Loucy (cell line): Measurements from ENCODE around the gene DLGAP1.

Experiments
- H2AFZ ChIP-seq: fragments of 200-600 bp; sonication (generic); 2 replicates; pipeline ENCODE4 v1.6.0; 2016; ENCODE audit warnings: antibody characterized with exemption, mild to moderate bottlenecking, low read length, moderate library complexity
- H3F3A ChIP-seq: fragments of 200-600 bp; 2 replicates; pipeline ENCODE4 v1.6.0; 2016; ENCODE audit warnings: antibody characterized with exemption, low read depth, mild to moderate bottlenecking
- H3K27me3 ChIP-seq: fragments of 200-600 bp; sonication (generic); 2 replicates; pipeline ENCODE4 v1.6.1; 2014; ENCODE audit warnings: low read length, mild to moderate bottlenecking; ENCODE audit not compliant: insufficient read depth, poor library complexity, severe bottlenecking
- H3K36me3 ChIP-seq: fragments of 200-600 bp; sonication (generic); 2 replicates; pipeline ENCODE4 v1.6.1; 2016; ENCODE audit warnings: low read length; ENCODE audit not compliant: insufficient read depth
- H3K4me1 ChIP-seq: fragments of 200-600 bp; sonication (generic); 2 replicates; pipeline ENCODE4 v1.5.1; 2014; ENCODE audit warnings: low read length, mild to moderate bottlenecking; ENCODE audit not compliant: insufficient read depth, poor library complexity, severe bottlenecking
- H3K4me2 ChIP-seq: fragments of 200-600 bp; sonication (generic); 2 replicates; pipeline ENCODE4 v1.6.0; 2014; ENCODE audit warnings: antibody characterized with exemption, low read length, low read depth, mild to moderate bottlenecking; ENCODE audit not compliant: poor library complexity, severe bottlenecking
- H3K4me3 ChIP-seq: fragments of 200-600 bp; sonication (generic); 2 replicates; pipeline ENCODE4 v1.5.1; 2014; ENCODE audit warnings: low read length, mild to moderate bottlenecking, mixed read lengths; ENCODE audit not compliant: poor library complexity, severe bottlenecking
- H3K79me2 ChIP-seq: fragments of 200-600 bp; sonication (generic); 2 replicates; pipeline ENCODE4 v1.6.1; 2014; ENCODE audit warnings: low read length; ENCODE audit not compliant: insufficient read depth
- H3K9ac ChIP-seq: fragments of 200-600 bp; sonication (generic); 2 replicates; pipeline ENCODE4 v1.6.0; 2014; ENCODE audit warnings: mild to moderate bottlenecking, low read depth, low read length, moderate library complexity; ENCODE audit not compliant: poor library complexity, severe bottlenecking
- H3K9me2 ChIP-seq: fragments of 200-600 bp; sonication (generic); replicated peaks from 2 replicates; pipeline ENCODE4 v1.6.1; 2016; ENCODE audit warnings: low read depth, low read length, mixed read lengths
- H3K9me3 ChIP-seq: fragments of 200-600 bp; sonication (generic); 2 replicates; pipeline ENCODE4 v1.6.1; 2014; ENCODE audit warnings: mild to moderate bottlenecking, antibody characterized with exemption, low read length, low read depth; ENCODE audit not compliant: insufficient read depth
- H4K20me1 ChIP-seq: fragments of 200-600 bp; sonication (generic); 2 replicates; pipeline ENCODE4 v1.6.0; 2014; ENCODE audit warnings: antibody characterized with exemption, low read length, mild to moderate bottlenecking; ENCODE audit not compliant: insufficient read depth, poor library complexity, severe bottlenecking
- CTCF ChIP-seq: fragments of 200-600 bp; sonication (generic); conservative IDR thresholded peaks from 2 replicates; pipeline ENCODE4 v1.5.1; 2014; ENCODE audit warnings: mild to moderate bottlenecking, antibody characterized with exemption, low read length
- EZH2phosphoT487 ChIP-seq: fragments of 200-600 bp; IDR thresholded peaks from 2 replicates; pipeline ENCODE4 v1.6.1; 2018; ENCODE audit warnings: antibody characterized with exemption, mild to moderate bottlenecking, moderate library complexity, borderline replicate concordance

DLGAP1 gene

GRCh38 chr18:3864669-3865298 lies 590.3 kb downstream of the DLGAP1 start:
- H3K27me3 ChIP-seq, result no peaks in the 10 kb centered on the region
- no peak for TF ChIP-seq CTCF
- no peak for TF ChIP-seq EZH2phosphoT487
- H3K4me2 ChIP-seq, result no peak overlapping the region
- no peak overlapping the region for H3K9ac ChIP-seq
- no peaks in the 10 kb centered on the region for H3K4me1 ChIP-seq
- no peaks in the 10 kb centered on the region for H3K79me2 ChIP-seq
- H3F3A ChIP-seq, result no peaks in the 10 kb centered on the region
- H3K36me3 ChIP-seq, result no peaks in the 10 kb centered on the region
- H3K9me3 ChIP-seq, result no peaks in the 10 kb centered on the region
- H3K4me3 ChIP-seq, result no peak overlapping the region
- H2AFZ ChIP-seq, result no peak overlapping the region
- no peaks in the 10 kb centered on the region for H3K9me2 ChIP-seq
- no peaks in the 10 kb centered on the region for H4K20me1 ChIP-seq

- Histone ChIP-seq H3K4me2 (no peak overlapping the region), H3F3A (no peaks in the 10 kb centered on the region), H3K4me1 (no peaks in the 10 kb centered on the region), H3K9me3 (no peaks in the 10 kb centered on the region), H3K79me2 (no peaks in the 10 kb centered on the region), H2AFZ (no peak overlapping the region), H4K20me1 (no peaks in the 10 kb centered on the region), H3K9me2 (no peaks in the 10 kb centered on the region), H3K9ac (no peak overlapping the region), H3K27me3 (no peaks in the 10 kb centered on the region), H3K36me3 (no peaks in the 10 kb centered on the region), H3K4me3 (no peak overlapping the region)
- TF ChIP-seq CTCF (no peak), EZH2phosphoT487 (no peak)
Observed at GRCh38 chr18:3863593-3863992, 591.5 kb downstream of the DLGAP1 start.

GRCh38 chr18:3863006-3863405 lies 592.1 kb downstream of the DLGAP1 start:
- no peaks in the 10 kb centered on the region for H4K20me1 ChIP-seq
- H3K4me1 ChIP-seq, result no peaks in the 10 kb centered on the region
- no peaks in the 10 kb centered on the region for H3K9me2 ChIP-seq
- no peaks in the 10 kb centered on the region for H3K9me3 ChIP-seq
- no peak overlapping the region for H3K9ac ChIP-seq
- TF ChIP-seq CTCF, result no peak
- no peak for TF ChIP-seq EZH2phosphoT487
- H3K4me3 ChIP-seq, result no peak overlapping the region
- no peak overlapping the region for H2AFZ ChIP-seq
- no peaks in the 10 kb centered on the region for H3K27me3 ChIP-seq
- H3K36me3 ChIP-seq, result no peaks in the 10 kb centered on the region
- H3F3A ChIP-seq, result no peaks in the 10 kb centered on the region
- no peak overlapping the region for H3K4me2 ChIP-seq
- H3K79me2 ChIP-seq, result no peaks in the 10 kb centered on the region
